Measurements from ENCODE around the gene HDAC7.

DNA sequence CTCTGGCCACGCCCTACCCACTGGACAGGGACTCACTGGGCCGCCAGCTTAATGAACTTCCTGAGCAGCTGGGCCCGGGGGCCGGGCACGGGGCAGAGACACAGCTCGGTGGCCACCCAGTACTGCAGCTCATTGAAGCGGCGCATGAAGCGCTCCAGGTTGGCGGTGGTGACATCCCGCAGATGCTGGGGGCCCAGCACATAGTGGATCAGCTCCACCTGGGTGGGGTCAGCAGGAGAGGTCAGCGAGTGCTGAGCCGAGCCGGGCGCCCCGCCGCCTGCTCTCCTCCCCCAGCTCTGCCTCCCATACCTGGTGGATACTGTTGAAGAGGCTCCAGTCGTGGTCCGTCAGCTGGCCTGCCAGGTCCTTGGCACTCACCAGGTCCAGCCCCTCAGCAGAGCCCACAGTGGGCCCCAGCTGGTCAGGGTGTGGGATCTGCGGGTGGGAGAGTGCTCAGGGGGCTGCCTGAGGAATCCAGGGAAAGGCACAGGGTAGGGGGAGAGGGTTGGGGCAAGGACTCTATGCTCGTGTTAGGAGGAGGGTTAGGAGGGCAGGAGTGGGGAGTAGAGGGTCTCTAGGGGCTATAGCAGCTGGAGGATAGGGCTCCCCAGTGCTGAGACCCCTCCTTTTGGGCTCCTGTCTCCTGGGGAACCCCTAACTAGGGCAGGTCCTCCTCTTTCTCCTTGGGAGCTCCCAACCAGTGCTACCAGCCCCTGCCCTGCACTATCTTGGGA is 78.9 kb downstream of the HDAC7 start:
- TF ChIP-seq ELF4 (IDR thresholded peaks at IDR 0.05) (no peak), ZNF384 (IDR thresholded peaks at IDR 0.05) (no peak), TARDBP (IDR thresholded peaks at IDR 0.05) (no peak), PKNOX1 (IDR thresholded peaks at IDR 0.05) (no peak), SP1 (IDR thresholded peaks at IDR 0.05) (no peak)
